Neutrophil (primary cell): ENCODE data around the gene ECD.
"Not testable (repeated sequence)": the region's sequence is repeated elsewhere in the genome, so short reads cannot be mapped to it uniquely, and the experiment has no call there.

Source experiments
- H3K27ac ChIP-seq: fragments of 200-600 bp; sonication (generic); 2 replicates; pipeline ENCODE4 v1.5.1; 2016; ENCODE audit warnings: mild to moderate bottlenecking, moderate library complexity
- H3K27me3 ChIP-seq: fragments of 200-600 bp; sonication (generic); 2 replicates; pipeline ENCODE4 v1.6.0; 2016; ENCODE audit warnings: mild to moderate bottlenecking
- H3K36me3 ChIP-seq: fragments of 200-600 bp; sonication (generic); 2 replicates; pipeline ENCODE4 v1.5.1; 2017
- H3K4me1 ChIP-seq, 2 experiments: fragments of 200-600 bp in 1 of 2; sonication (generic) in 1 of 2; 1 replicate in 1 of 2; 2 replicates in 1 of 2; pipeline versions ENCODE4 v1.5.1 to v1.6.1; 2013 to 2016; ENCODE audit warnings: low read depth in 1 of 2, low read length in 1 of 2, mild to moderate bottlenecking in 1 of 2, moderate library complexity in 1 of 2; ENCODE audit not compliant: control insufficient read depth in 1 of 2, insufficient read depth in 1 of 2
- H3K4me3 ChIP-seq, 2 experiments: fragments of 200-600 bp in 1 of 2; sonication (generic) in 1 of 2; 1 replicate in 1 of 2; 2 replicates in 1 of 2; pipeline ENCODE4 v1.5.1; 2013 to 2016; ENCODE audit warnings: low read depth in 1 of 2, low read length in 1 of 2, mild to moderate bottlenecking in 1 of 2, moderate library complexity in 1 of 2
- H3K9me3 ChIP-seq: fragments of 200-600 bp; sonication (generic); 2 replicates; pipeline ENCODE4 v1.5.1; 2016
- CTCF ChIP-seq: fragments of 200-600 bp; sonication (generic); IDR thresholded peaks from 2 replicates; pipeline ENCODE4 v1.5.1; 2016; ENCODE audit warnings: antibody characterized with exemption

The ECD gene

DNA sequence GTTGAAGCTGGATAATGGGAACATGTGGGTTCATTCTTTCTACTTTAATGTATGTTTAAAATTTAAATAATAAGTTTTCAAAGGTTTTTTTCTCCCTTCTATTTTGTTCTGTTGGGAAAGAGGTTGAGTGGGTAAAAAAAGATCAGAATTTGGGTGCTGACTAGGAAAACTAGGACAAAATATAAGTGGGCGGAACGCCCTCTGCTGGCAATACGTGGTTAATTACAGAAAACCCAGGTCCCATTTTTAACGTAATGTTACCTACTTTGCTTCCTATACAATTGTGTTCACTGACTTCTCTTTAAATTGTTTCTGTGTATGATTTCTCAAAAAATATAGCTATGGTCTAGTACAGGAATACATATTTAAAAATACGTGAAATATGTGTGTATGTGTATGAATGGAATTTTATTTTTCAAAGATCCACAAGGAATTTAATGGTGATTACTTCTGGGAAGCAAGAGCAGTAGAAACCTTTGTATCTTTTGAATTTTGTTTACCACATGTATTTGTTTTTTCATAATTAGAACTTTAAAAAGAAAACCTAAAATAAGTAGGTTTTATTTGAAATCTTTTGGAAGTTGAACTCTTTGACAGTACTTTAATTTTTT, 8.7 kb downstream of the ECD start:
- H3K4me1 ChIP-seq, result no peaks in the 10 kb centered on the region
- TF ChIP-seq CTCF, result peak; percentile 74
- no peaks in the 10 kb centered on the region for H3K27me3 ChIP-seq
- H3K9me3 ChIP-seq, result no peaks in the 10 kb centered on the region
- peaks cover 53% of the 10 kb centered on the region for H3K36me3 ChIP-seq
- H3K4me3 ChIP-seq, result no peak overlapping the region
- H3K27ac ChIP-seq, result no peak overlapping the region

GRCh38 chr10:73156054-73156453, 11.8 kb downstream of the ECD start:
- H3K4me1 ChIP-seq, result no peaks in the 10 kb centered on the region
- H3K4me3 ChIP-seq, result no peak overlapping the region
- H3K9me3 ChIP-seq, result no peaks in the 10 kb centered on the region
- H3K27ac ChIP-seq, result no peak overlapping the region
- H3K27me3 ChIP-seq, result no peaks in the 10 kb centered on the region
- H3K36me3 ChIP-seq, result peaks cover 56% of the 10 kb centered on the region
- no peak for TF ChIP-seq CTCF

GRCh38 chr10:73152009-73152408, 15.8 kb downstream of the ECD start:
- Histone ChIP-seq H3K36me3 (peaks cover 78% of the 10 kb centered on the region), H3K4me1 (no peaks in the 10 kb centered on the region), H3K27me3 (no peaks in the 10 kb centered on the region), H3K4me3 (no peak overlapping the region), H3K27ac (no peak overlapping the region), H3K9me3 (no peaks in the 10 kb centered on the region)
- TF ChIP-seq CTCF, result no peak

GRCh38 chr10:73150633-73151413, 17.0 kb downstream of the ECD start:
- not testable (repeated sequence) for H3K27ac ChIP-seq
- H3K36me3 ChIP-seq, result peaks cover 81% of the 10 kb centered on the region

DNA sequence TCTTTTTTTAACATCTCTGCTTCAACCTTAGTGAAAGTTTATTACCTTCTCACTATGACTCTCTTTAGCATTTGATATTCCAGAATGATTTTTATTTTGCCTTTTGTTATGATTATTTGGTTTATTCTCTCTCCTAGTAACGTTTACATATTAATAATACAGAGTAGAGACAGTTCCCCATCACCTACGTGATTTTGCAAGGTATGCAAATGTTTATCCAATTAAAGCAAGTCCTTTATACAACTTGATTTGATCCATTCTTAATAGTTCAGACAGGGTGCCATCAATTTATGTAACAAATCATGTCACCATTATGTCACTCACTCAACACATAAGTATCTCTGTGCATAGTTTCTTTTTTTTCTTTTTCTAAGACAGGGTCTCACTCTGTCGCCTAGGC, 26.2 kb downstream of the ECD start:
- H3K9me3 ChIP-seq, result no peaks in the 10 kb centered on the region
- H3K36me3 ChIP-seq, result peaks cover 98% of the 10 kb centered on the region
- H3K27ac ChIP-seq, result no peak overlapping the region

More at GRCh38 chr10:73150633-73151413, 17.0 kb downstream of the ECD start:
- H3K4me1 ChIP-seq, H3K27me3 ChIP-seq, H3K4me3 ChIP-seq, H3K9me3 ChIP-seq: not testable (repeated sequence)

More for the DNA sequence above, 26.2 kb downstream of the ECD start:
- Histone ChIP-seq H3K4me1 (no peaks in the 10 kb centered on the region), H3K4me3 (no peak overlapping the region), H3K27me3 (no peaks in the 10 kb centered on the region)
- no peak for TF ChIP-seq CTCF
